HT1080 (cell line): ENCODE results near the gene HYAL4. TPM values are rescaled to one million over a fixed set of nuclear protein-coding genes. Genes with fewer than 3 reads are reported as not detected.
A peak's percentile ranks its signal among the peaks of the same experiment; 100 is the strongest.
"Not testable (repeated sequence)": the region's sequence is repeated elsewhere in the genome, so short reads cannot be mapped to it uniquely, and the experiment has no call there.

Source experiments
- DNase-seq: peaks from one replicate; pipeline ENCODE4 v3.0.0-alpha.2; 2015; ENCODE audit warnings: low read depth
- polyA plus RNA-seq, 2 experiments: library from polyadenylated mRNA; depleted of rRNA; stranded (reverse); fragments of >200 nt; gene quantifications; 2 replicates each; pipeline ENCODE4 v1.2.3, GENCODE V29; 2015
- total RNA-seq: library from RNA; depleted of rRNA; stranded (reverse); fragments of >200 nt; shearing (Covaris generic); gene quantifications from 2 replicates; pipeline ENCODE4 v1.2.3, GENCODE V29; 2014; rRNA removed

Gene HYAL4
- 0.13 TPM in 1 of 2 replicates, not detected in the other for total RNA-seq
- 0.22 and 0.26 TPM in 2 replicates for polyA plus RNA-seq (2015; cell fraction: cytosol; rRNA removed)
- 0.19 and 1.1 TPM in 2 replicates for polyA plus RNA-seq (2015; cell fraction: nucleus; rRNA removed)

DNA sequence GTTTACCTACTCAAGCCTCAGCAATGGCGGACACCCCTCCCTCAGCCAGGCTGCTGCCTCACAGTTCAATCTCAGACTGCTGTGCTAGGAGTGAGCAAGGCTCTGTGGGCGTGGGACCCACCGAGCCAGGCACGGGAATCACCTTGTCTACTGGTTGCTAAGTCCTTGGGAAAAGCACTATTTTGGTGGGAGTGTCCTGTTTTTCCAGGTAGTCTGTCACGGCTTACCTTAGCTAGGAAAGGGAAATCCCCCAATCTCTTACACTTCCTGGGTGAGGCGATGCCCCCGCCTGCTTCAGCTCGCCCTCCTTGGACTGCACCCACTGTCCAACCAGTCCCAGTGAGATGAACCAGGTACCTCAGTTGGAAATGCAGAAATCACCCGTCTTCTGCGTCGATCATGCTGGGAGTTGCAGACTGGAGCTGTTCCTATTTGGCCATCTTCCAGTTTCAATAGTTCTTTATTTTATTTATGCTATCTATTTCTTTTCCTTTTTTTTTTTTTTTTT, at the start of gene HYAL4:
HYAL4 (plus strand) TSS at position 458 of the 508 bp plus-strand sequence. CDS start 23,105 bp downstream, outside the sequence.
- DNase-seq, result no peak

DNA sequence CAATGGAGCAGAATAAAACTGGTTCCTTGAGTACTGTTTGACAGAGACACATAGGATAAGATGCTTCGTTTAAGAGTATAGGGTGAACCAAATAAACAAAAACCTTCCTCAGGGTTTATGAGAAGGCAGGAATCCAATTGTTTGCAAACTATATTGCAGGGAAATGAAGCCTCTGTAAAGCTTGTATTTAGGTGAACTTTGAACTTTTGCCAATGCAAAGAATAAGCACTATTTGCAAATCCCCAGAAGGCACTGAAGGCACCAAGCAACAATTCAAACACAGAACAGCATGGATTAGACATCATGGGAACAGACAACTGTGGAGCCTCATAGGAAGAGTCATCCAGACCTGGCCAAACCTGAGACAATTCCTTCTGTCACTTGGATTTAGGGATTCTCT, 49.1 kb upstream of the HYAL4 start:
- no peak for DNase-seq

- DNase-seq, result no peak
Measured at GRCh38 chr7:123796568-123796967, 48.4 kb upstream of the HYAL4 start.

DNA sequence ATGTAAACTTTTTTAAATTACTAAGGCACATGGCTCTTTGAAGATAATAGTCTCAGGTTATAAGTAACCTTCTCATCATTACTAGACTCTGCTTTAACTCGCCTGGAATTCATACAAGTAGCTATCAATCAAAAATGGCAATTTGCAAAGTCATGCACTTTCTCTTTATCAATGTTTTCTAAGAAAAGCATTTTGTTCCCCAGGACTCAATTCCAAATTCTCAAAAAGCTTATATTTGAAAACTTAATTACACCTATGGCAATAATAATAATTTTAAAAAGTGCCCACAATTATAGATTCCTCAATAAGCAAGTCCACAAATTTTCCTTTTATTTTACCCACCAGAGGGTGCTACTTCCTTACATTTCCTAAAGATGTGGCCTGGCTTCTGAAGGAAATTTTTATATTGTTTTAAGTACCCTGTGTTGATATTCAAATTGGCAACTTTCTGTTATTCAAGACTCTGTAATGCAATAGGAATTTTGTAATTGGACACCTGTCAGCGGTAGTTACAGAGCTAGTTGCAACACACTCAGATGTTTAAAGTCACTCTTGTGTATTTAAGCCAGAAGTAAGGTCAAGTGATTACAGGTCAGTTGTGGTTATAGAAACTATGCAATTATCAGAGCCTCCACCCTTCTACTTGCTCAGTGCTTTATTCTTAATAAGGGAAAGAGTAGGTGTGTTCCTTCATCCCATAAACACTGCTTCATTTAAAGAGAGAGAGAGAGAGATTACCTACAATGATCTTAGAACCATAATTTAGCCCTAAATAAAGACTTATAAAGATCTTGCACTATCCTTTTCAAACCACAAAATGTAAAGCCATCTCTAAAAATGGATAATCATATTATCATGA, 47.1 kb upstream of the HYAL4 start:
- peak; percentile 90 for DNase-seq

DNA sequence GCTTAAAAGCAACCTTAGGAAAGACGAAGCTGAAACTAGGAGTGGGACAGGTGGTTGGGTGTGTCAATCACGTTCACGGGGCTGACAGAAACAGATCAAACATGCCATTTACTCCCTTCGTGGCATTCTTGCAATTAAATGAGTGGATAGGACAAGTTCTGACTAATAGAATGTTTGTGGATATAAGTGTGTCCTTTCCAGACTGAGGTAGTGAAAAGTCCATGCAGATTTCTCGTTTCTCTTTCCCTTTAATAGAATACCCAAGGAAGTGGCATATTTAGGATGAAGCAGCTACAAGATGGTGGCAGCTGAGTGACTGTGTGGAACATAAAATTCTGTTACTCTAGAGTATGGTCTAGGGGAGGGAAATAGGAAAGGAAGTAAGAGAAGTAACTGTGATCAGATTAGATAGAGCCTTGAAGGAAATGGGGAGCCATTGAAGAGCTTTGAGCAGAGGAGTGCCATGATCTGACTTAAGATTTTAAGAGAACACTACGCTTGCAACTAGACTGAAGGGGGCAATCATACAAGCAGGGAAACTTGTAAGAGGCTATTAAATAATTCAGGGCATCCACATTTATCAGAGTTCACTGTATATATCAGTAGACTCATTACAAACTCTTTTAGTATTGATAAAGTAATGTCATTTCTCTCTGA, 46.3 kb upstream of the HYAL4 start:
- DNase-seq, result no peak

GRCh38 chr7:123802249-123802648, 42.7 kb upstream of the HYAL4 start:
- DNase-seq, result no peak

DNA sequence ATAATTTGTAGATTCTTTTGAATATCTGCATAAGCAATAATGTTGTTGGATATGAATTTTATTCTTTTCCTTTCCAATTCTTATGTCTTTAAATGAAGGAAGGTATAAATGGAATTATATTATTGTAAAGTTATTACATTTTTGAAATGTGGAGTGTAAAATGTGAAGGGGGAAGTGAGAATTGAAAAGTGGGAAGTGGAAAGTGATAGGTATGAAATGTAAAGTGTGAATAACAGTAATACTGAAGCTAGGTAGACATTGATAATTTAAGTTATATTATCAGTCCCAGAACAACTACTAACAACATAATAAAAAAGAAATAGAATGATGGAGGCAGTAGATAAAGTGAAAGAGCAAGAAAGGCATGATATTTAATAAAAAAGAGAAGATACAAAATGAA, 39.7 kb upstream of the HYAL4 start:
- DNase-seq, result no peak

DNA sequence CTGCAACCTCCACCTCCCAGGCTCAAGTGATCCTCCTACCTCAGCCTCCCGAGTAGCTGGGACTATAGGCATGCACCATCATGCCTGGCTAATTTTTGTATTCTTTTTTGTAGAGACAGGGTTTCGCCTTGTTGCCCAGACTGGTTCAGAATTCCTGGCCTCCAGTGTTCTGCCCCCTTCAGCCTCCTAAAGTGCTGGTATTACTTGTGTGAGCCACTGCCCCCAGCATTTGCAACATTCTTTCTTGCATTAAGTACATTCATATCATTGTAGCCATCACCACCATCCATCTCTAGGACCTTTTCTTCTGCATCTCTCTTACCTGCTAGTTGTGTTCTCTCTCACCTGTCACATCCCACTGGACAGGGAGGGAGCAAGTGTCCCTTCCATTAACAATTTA, 35.5 kb upstream of the HYAL4 start:
- no peak for DNase-seq

DNA sequence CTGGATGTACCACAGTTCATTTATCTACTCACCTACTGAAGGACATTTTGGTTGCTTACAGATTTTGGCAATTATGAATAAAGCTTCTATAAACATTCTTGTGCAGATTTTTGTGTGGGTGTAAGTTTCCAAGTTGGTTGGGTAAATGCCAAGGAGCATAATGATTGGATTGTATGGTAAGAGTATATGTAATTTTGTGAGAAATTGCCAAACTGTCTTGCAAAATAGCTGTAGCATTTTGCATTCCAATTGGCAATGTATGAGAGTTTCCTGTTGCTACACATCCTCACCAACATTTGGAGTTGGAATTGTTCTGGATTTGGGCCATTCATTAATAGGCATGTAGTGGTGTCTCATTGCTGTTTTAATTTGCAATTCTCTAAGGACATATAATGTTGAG, 33.9 kb upstream of the HYAL4 start:
- no peak for DNase-seq

DNA sequence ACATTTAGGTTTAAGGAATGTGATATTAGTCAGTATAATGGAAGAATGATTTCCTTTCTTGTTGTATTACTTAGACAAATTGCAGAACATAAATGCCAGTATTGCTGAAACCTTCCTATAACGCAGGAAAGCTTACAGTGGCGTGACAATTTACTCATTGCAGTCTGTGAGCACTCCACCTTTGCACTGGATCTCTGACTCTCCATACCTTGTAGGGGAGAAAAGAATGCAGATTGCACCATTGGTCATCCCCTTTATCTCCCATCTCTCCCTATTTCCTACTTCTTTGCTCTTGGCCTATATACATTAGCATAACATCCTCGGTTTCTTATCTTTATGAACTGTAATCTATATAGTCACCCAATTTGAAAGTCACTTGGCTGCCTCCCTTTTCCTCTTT, 28.1 kb upstream of the HYAL4 start:
- no peak for DNase-seq

- DNase-seq, result no peak
Measured at GRCh38 chr7:123819001-123819400, 26.0 kb upstream of the HYAL4 start.

DNA sequence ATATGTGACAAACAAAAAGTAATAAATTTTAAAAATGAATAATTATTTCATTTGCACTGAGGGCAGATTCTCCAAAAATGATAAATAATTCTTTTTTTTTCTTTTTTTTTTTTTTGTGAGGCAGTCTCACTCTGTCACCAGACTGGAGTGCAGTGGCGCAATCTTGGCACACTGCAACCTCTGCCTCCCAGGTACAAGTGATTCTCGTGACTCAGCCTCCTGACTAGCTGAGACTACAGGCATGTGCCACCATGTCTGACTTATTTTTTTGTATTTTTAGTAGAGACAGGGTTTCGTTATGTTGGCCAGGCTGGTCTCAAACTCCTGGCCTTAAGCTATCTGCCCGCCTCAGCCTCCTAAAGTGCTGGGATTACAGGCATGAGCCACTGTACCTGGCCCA, 25.2 kb upstream of the HYAL4 start:
- DNase-seq, result peak; percentile 4

GRCh38 chr7:123820864-123821263, 24.1 kb upstream of the HYAL4 start:
- DNase-seq, result no peak

DNA sequence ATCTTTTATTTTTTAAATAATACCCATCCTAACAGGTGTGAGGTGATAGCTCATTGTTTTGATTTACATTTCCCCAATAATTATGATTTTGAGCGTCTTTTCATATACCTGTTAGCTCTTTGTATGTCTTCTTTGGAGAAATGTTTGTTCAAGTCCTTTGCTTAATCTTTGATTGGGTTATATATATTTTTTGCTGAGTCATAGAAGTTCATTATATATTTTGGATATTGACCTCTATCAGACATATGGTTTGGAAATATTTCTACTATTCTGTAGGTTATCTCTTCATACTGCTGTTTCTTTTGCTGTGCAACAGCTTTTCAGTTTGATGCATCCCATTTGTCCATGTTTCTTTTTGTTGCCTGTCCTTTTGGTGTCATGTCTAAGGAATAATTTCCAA, 23.6 kb upstream of the HYAL4 start:
- DNase-seq, result no peak

DNA sequence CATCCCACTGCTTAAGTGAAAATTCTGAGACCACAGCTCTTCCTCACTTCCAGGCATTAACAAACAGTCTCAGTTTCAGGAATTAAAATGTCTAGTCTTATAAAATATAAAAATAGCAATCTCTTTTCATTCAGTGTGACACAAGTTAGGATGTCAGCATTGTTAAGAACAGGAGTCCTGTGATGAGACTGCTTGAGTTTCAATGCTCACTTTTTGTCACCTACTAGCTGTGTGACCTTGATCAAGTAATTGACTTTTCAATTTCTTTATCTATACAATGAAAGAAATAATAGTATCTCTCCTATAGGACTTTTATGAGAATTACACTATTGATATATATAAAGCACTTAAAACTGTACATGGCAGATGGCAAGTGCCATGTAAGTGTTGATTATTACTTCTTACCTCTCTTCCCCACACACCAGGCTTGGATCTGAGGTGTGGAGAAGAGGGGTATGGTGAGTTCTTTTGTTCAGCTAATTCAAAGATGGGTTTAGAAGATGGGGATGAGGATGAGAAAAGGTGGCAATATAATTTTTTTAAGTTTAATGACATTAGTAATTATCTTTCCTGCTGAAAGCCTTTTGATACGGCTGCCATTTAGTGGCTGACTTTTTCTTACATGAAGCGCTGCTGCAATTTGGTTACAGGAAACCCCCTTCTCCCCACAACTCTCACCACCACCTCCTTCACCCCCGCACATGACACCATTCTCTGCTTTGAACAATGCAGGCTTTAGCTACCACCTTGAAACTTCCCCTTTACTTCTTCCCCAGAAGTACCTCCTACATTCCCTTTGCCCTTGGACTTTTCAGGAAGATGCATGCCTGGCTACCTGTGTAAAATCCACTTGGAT, 20.8 kb upstream of the HYAL4 start:
- no peak for DNase-seq

- DNase-seq, result no peak
Measured at GRCh38 chr7:123824754-123825067, 20.3 kb upstream of the HYAL4 start.

DNA sequence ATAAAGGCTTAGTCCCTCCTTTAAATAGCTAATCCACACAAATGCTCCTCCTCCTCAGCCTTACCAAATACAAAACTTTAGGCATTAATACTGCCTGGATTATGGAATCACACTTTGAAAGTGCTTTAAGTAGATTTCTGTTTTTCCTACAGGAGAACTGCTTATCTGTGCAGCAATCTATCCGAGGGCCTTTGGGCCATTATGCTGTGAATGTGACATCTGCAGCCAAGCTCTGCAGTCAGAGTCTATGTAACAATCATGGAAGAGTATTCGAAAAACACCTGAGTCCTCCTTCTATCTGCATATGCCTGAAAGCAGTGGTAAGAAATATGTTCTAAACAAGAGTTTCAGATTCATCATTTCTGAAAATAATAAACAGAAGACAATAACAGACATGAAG, 16.2 kb upstream of the HYAL4 start:
- no peak for DNase-seq

DNA sequence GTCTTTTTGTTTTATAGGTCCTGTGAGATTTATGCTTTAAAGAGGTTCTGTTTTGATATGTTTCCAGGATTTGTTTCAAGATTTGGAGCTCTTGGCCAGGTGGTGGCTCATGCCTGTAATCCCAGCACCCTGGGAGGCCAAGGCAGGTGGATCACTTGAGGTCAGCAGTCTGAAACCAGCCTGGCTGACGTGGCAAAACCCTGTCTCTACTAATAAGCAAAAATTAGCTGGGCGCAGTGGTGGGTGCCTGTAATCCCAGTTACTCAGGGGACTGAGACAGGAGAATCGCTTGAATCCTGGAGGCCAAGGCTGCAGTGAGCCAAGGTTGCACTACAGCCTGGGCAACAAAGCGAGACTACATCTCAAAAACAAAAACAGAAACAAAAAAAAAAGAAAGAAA, 8.3 kb upstream of the HYAL4 start:
- DNase-seq, result no peak

GRCh38 chr7:123839106-123839505, 5.9 kb upstream of the HYAL4 start:
- not testable (repeated sequence) for DNase-seq

GRCh38 chr7:123844142-123844541, 827 bp upstream of the HYAL4 start:
- not testable (repeated sequence) for DNase-seq

DNA sequence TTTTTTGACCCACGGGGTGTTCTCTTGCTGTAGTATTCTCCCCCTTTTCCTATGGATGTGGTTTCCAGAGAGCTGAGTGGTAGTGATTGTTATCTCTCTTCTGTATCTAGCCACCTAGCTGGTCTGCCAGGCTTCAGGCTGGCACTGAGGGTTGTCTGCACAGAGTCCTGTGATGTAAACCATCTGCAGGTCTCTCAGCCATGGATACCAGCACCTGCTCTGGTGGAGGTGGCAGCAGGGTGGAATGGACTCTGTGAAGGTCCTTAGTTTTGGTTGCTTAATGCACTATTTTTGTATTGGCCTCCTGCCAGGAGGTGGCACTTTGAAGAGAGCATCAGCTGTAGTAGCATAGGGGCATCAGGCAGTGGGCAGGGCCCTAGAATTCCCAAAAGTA, 851 bp downstream of the HYAL4 start:
- DNase-seq, result no peak
